Daoy (cell line): Measurements from ENCODE around the gene BACH2. TPM values are rescaled to one million over a fixed set of nuclear protein-coding genes. Genes with fewer than 3 reads are reported as not detected.
A peak's percentile ranks its signal among the peaks of the same experiment; 100 is the strongest.
"Not testable (repeated sequence)": the region's sequence is repeated elsewhere in the genome, so short reads cannot be mapped to it uniquely, and the experiment has no call there.

Experiments used
- DNase-seq: peaks from one replicate; pipeline ENCODE4 v3.0.0-alpha.2; 2015; ENCODE audit warnings: low read depth
- total RNA-seq: library from RNA; depleted of rRNA; stranded (reverse); fragments of >200 nt; shearing (Covaris generic); gene quantifications from 2 replicates; pipeline ENCODE4 v1.2.3, GENCODE V29; 2014

BACH2 gene
- total RNA-seq, 1 experiment from 2014 or later = 0.46 TPM

GRCh38 chr6:90127595-90127994 lies 169.0 kb downstream of the BACH2 start:
- DNase-seq = no peak

- no peak for DNase-seq
Measured at GRCh38 chr6:90126839-90127238, 169.8 kb downstream of the BACH2 start.

- no peak for DNase-seq
Measured at GRCh38 chr6:90126181-90126580, 170.5 kb downstream of the BACH2 start.

DNA sequence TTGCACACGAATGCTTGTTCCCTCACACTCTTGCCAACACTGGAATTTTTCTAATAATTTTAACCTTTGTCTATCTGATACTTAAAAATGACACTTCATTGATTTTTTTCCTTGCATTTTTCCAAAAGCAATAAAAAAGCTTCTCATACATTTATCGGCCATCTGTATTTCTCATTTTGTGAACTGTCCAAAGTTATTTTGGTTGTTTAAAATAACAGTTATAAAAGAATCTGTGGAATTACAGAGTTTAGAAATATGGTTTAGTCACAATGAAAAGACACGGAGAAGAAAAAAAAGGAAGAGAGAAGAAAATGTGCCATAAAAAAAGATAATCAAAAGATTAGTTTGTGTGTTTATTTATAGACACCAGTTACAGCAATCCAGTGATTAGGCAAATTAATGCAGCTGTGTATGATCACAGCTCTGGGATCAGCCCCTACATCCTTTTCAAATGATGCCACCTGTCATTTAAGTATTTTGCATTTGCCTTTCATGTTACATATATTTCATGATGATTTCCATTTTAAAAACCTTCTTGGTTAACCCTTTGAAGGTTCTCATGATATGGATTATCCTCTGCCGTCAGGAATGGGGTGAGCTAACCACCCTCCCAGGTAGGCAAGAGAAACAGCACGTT lies 171.7 kb downstream of the BACH2 start:
- DNase-seq = no peak

- DNase-seq = peak; percentile 66
Measured at GRCh38 chr6:90123831-90124230, 172.8 kb downstream of the BACH2 start.

GRCh38 chr6:90121982-90122381 lies 174.7 kb downstream of the BACH2 start:
- DNase-seq = peak; percentile 61

DNA sequence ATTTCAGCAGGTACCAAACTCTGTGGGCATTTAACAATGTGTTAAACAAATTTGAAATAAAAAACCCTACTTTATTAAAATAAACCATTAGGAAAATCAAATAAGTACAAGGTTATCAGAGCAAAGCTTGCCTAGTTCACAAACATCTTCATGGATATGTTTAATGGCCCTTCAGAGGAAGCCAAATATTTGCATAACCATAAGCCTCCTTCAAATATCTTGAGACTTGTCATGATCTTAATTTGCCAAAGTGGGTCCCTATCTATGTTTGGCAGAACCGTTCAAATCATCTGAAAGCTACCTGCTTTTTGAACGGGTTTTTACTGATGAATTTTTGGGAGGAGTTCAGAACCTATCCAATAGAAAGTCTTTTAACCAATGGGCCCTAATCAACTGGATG lies 176.3 kb downstream of the BACH2 start:
- DNase-seq = no peak

- DNase-seq = no peak
Measured at GRCh38 chr6:90119618-90120017, 177.0 kb downstream of the BACH2 start.

DNA sequence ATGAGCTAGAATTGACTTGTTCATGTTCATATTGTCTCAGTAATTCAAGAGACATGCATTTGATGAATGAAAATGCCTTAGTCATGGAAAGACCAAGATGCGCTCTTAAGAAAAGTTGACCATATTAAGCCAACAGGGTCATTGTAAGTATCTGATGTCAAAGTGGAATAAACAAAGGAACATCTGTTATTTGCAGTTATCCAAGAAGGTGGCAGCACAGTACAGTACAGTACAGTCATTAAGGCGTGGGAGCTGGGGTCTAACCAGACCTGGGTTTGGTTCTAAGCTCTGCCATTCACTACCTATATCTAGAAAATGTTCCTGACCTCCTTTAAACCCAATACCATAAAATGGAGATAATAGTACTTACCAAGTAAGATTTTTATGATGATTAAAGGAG lies 178.1 kb downstream of the BACH2 start:
- DNase-seq = no peak

DNA sequence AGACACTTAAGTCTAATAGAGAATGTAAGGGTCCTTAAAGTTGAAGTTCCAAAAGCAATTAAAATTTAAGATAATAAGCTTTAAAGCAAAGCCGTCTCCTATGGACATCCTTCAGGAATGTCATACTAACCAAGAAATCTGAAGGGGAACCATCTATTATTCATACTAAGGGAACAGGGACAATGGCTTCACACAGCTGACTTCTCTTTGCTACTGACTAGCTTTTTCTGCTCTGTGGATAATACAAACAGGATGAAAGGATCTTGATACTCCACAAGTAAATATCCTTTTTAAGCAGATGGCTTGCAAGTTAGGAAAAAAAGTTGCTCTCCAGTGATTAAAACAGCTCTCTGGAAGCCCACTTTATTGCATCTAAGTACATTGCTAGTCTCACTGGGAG lies 178.6 kb downstream of the BACH2 start:
- DNase-seq = no peak

GRCh38 chr6:90116126-90116525 lies 180.5 kb downstream of the BACH2 start:
- DNase-seq = not testable (repeated sequence)

DNA sequence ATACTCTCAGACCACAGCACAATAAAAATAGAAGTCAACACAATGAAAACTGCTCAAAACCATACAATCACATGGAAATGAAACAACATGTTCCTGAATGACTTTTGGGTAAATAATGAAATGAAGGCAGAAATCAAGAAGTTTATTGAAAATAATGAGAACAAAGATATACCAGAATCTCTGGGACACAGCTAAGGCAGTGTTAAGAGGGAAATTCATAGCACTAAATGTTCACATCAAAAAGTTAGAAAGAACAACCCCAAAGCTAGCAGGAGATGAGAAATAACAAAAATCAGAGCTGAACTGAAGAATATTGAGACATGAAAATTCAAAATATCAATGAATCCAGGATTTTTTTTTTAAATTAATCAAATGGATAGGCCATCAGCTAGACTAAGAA lies 183.3 kb downstream of the BACH2 start:
- no peak for DNase-seq

- DNase-seq = no peak
Measured at GRCh38 chr6:90111387-90111786, 185.3 kb downstream of the BACH2 start.

DNA sequence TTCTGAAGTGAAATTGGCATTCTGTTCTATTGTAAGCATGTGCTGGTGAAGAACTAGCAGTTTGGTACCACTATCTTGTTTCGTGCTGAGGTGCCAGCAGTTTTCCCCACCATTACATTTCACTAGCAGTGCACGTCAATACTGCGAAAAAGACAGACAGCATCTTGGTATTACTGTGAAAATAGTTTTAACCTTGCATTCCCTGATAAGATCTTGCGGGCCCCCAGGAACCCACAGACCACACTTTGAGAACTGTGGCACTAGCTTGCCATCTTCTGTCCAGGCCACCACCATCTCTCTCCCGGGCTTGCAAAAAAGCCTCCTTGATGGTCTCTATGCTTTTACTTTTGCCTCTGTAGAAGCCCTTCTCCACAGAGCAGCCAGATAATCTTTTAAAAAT lies 185.7 kb downstream of the BACH2 start:
- no peak for DNase-seq

GRCh38 chr6:90109141-90109540 lies 187.5 kb downstream of the BACH2 start:
- no peak for DNase-seq

- DNase-seq = no peak
Measured at GRCh38 chr6:90107771-90108282, 188.8 kb downstream of the BACH2 start.

GRCh38 chr6:90107371-90107770 lies 189.3 kb downstream of the BACH2 start:
- no peak for DNase-seq

DNA sequence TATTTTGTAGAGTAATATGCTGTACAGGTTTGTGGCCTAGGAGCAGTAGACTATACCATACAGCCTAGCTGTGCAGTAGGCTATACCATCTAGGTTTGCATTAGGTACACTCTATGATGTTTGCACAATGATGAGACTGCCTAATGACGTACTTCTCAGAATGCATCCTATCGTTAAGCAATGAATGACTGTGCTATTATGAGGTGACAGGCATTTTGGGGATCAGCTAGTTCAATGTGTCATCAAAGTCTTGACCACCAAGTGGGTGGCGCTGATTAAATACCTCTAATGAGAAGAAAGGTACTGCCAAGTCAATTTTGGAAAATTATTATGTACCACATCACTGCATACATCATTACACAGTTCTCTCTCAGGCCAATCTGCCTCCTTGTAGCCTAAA lies 190.2 kb downstream of the BACH2 start:
- no peak for DNase-seq

GRCh38 chr6:90105506-90106170 lies 191.0 kb downstream of the BACH2 start:
- no peak for DNase-seq

GRCh38 chr6:90103056-90103800 lies 193.4 kb downstream of the BACH2 start:
- no peak for DNase-seq

DNA sequence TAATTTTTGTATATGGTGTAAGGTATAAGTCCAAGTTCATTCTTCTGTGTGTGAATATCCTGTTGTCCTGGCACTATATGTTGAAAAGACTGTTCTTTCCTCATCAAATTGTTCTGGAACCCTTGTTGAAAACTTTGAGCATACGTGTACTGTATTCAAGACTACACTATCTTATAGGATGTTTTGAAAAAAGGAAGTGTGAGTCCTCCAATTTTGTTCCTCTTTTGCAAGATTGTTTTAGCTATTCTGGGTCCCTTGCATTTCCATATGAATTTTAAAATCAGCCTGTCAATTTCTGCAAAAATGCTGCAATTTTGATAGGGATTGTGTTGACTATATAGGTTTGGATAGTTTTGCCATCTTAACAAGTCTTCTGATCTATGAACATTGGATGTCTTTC lies 195.2 kb downstream of the BACH2 start:
- no peak for DNase-seq

GRCh38 chr6:90100059-90100665 lies 196.5 kb downstream of the BACH2 start:
- DNase-seq = no peak
